ENCODE data around the gene SCEL. TPM values are rescaled to one million over a fixed set of nuclear protein-coding genes. Genes with fewer than 3 reads are reported as not detected.

SCEL gene
- total RNA-seq, 1 donor from 2014 or later: not detected

GRCh38 chr13:77619655-77620054 lies 84.1 kb downstream of the SCEL start:
- TF ChIP-seq, protein P1, sequence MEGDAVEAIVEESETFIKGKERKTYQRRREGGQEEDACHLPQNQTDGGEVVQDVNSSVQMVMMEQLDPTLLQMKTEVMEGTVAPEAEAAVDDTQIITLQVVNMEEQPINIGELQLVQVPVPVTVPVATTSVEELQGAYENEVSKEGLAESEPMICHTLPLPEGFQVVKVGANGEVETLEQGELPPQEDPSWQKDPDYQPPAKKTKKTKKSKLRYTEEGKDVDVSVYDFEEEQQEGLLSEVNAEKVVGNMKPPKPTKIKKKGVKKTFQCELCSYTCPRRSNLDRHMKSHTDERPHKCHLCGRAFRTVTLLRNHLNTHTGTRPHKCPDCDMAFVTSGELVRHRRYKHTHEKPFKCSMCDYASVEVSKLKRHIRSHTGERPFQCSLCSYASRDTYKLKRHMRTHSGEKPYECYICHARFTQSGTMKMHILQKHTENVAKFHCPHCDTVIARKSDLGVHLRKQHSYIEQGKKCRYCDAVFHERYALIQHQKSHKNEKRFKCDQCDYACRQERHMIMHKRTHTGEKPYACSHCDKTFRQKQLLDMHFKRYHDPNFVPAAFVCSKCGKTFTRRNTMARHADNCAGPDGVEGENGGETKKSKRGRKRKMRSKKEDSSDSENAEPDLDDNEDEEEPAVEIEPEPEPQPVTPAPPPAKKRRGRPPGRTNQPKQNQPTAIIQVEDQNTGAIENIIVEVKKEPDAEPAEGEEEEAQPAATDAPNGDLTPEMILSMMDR (IDR thresholded peaks at IDR 0.05): no peak
- no peak for DNase-seq (ENCODE audit: low spot score)
- peaks cover 18% of the 10 kb centered on the region for H3K27me3 Mint-ChIP-seq (ENCODE audit: low read depth)
- H3K36me3 Mint-ChIP-seq (ENCODE audit: low read depth): no peaks in the 10 kb centered on the region
- no peaks in the 10 kb centered on the region for H3K4me1 Mint-ChIP-seq (ENCODE audit: low read depth)
- H3K9me3 Mint-ChIP-seq (ENCODE audit: low read depth): no peaks in the 10 kb centered on the region
- H3K27ac Mint-ChIP-seq (ENCODE audit: unreplicated experiment): no peak overlapping the region
- H3K4me3 Mint-ChIP-seq (ENCODE audit: unreplicated experiment): no peak overlapping the region

DNA sequence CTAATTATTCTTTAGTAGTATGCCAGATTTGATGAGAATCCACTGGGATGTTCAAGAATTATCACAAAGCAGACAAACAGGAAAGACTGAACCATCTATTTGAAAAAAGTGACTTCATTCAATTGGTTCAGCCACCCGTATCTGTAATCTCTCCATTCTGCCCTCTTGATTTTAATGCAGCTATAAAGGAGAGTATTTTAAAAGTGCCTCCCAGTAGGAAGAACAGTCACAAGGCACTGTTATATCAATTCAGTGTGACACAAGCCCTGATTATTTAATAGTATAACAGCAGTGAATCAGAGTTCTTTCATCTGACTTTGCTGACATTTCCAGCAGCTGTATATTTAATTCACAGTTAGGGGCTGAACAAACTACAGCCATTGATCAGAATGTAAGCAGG lies 84.6 kb downstream of the SCEL start:
- Mint-ChIP-seq H3K9me3 (ENCODE audit: low read depth) (no peaks in the 10 kb centered on the region), H3K4me1 (ENCODE audit: low read depth) (no peaks in the 10 kb centered on the region), H3K4me3 (ENCODE audit: unreplicated experiment) (no peak overlapping the region), H3K27ac (ENCODE audit: unreplicated experiment) (no peak overlapping the region), H3K27me3 (ENCODE audit: low read depth) (peaks cover 18% of the 10 kb centered on the region), H3K36me3 (ENCODE audit: low read depth) (no peaks in the 10 kb centered on the region)
- TF ChIP-seq, protein P1 (IDR thresholded peaks at IDR 0.05): no peak
- no peak for DNase-seq (ENCODE audit: low spot score)

GRCh38 chr13:77623806-77624205 lies 88.3 kb downstream of the SCEL start:
- TF ChIP-seq, protein P1 (IDR thresholded peaks at IDR 0.05): no peak
- no peaks in the 10 kb centered on the region for H3K4me1 Mint-ChIP-seq (ENCODE audit: low read depth)
- H3K27me3 Mint-ChIP-seq (ENCODE audit: low read depth): peaks cover 13% of the 10 kb centered on the region
- H3K4me3 Mint-ChIP-seq (ENCODE audit: unreplicated experiment): no peak overlapping the region
- H3K27ac Mint-ChIP-seq (ENCODE audit: unreplicated experiment): no peak overlapping the region
- H3K36me3 Mint-ChIP-seq (ENCODE audit: low read depth): no peaks in the 10 kb centered on the region
- no peak for DNase-seq (ENCODE audit: low spot score)
- no peaks in the 10 kb centered on the region for H3K9me3 Mint-ChIP-seq (ENCODE audit: low read depth)

GRCh38 chr13:77628170-77628569 lies 92.7 kb downstream of the SCEL start:
- peaks cover 13% of the 10 kb centered on the region for H3K27me3 Mint-ChIP-seq (ENCODE audit: low read depth)
- no peak overlapping the region for H3K4me3 Mint-ChIP-seq (ENCODE audit: unreplicated experiment)
- no peaks in the 10 kb centered on the region for H3K36me3 Mint-ChIP-seq (ENCODE audit: low read depth)
- no peak overlapping the region for H3K27ac Mint-ChIP-seq (ENCODE audit: unreplicated experiment)
- no peaks in the 10 kb centered on the region for H3K4me1 Mint-ChIP-seq (ENCODE audit: low read depth)
- TF ChIP-seq, protein P1 (IDR thresholded peaks at IDR 0.05): no peak
- H3K9me3 Mint-ChIP-seq (ENCODE audit: low read depth): no peaks in the 10 kb centered on the region
- DNase-seq (ENCODE audit: low spot score): no peak

DNA sequence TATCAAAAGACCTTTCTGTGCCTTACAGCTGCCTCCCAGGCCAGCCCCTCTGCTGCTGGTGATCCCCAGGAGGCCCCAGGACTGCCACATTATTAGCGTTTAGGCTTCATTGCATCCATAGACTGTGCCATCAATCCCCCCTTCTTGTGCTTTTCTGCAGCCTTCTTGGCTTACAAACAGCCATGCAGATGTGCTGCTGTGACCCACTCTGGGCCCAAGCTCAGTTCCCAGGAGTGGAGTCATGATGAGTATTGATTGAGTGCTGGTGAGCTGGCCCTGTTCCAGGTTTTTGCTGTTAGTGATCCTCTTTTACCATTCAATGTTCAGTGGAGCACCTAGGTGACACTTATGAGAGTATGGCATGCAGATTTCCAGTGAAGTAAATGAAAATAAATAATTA lies 102.1 kb downstream of the SCEL start:
- DNase-seq (ENCODE audit: low spot score): no peak
- H3K27me3 Mint-ChIP-seq (ENCODE audit: low read depth): peaks cover 2% of the 10 kb centered on the region
- H3K27ac Mint-ChIP-seq (ENCODE audit: unreplicated experiment): no peak overlapping the region
- no peaks in the 10 kb centered on the region for H3K4me1 Mint-ChIP-seq (ENCODE audit: low read depth)
- no peaks in the 10 kb centered on the region for H3K36me3 Mint-ChIP-seq (ENCODE audit: low read depth)
- H3K9me3 Mint-ChIP-seq (ENCODE audit: low read depth): no peaks in the 10 kb centered on the region
- no peak overlapping the region for H3K4me3 Mint-ChIP-seq (ENCODE audit: unreplicated experiment)
- TF ChIP-seq, protein P1 (IDR thresholded peaks at IDR 0.05): no peak

All from chondrocyte (in vitro differentiated cells).